AG04449 (cell line): ENCODE data around the gene POC1B.

Experiments
- CTCF ChIA-PET: fragments of 350-600 bp; formaldehyde crosslinking; extraction: SDS; loops from one replicate; lab custom pipeline; 2021; ENCODE audit warnings: antibody characterized with exemption; lab: Yijun Ruan, JAX
- POLR2A ChIA-PET: fragments of 400-600, 350-600 bp; formaldehyde crosslinking; extraction: SDS; loops from one replicate; lab custom pipeline; 2020; ENCODE audit warnings: antibody characterized with exemption, inconsistent platforms; lab: Yijun Ruan, JAX
- DNase-seq: peaks from one replicate; pipeline ENCODE4 v3.0.0-alpha.2; 2010; ENCODE audit warnings: low read depth, low spot score
- H3K4me3 ChIP-seq: 2 replicates; pipeline ENCODE4 v1.5.1; 2011; ENCODE audit warnings: low read depth, mild to moderate bottlenecking, control low read depth, low read length
- TF ChIP-seq, protein P1 (sequence below): IDR thresholded peaks from one replicate; pipeline ENCODE4 v1.5.1; 2011; ENCODE audit warnings: mild to moderate bottlenecking, moderate library complexity, low read length, control low read depth, inconsistent platforms; ENCODE audit not compliant: insufficient read depth; ENCODE audit errors: missing control alignments

POC1B gene

DNA sequence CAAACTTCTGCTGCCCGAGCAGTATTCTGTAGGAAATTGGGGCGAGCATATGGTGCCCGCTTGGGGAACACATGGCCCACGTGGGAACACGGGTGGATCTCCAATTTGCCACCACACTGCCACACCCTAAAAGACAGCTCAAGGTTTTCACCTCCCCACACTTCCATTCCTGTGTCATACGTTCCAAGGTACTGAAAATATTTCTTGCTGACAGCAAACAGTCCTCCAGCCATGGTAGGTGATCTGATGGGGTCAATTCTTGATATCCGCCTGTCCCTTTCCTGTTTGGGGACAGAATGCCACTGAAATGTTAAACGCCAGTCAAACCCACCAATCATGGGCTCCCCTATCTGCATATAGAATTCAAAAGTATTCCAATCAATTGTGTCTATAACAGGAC is 2.5 kb downstream of the POC1B start:
- no peak for DNase-seq
- TF ChIP-seq, protein P1, sequence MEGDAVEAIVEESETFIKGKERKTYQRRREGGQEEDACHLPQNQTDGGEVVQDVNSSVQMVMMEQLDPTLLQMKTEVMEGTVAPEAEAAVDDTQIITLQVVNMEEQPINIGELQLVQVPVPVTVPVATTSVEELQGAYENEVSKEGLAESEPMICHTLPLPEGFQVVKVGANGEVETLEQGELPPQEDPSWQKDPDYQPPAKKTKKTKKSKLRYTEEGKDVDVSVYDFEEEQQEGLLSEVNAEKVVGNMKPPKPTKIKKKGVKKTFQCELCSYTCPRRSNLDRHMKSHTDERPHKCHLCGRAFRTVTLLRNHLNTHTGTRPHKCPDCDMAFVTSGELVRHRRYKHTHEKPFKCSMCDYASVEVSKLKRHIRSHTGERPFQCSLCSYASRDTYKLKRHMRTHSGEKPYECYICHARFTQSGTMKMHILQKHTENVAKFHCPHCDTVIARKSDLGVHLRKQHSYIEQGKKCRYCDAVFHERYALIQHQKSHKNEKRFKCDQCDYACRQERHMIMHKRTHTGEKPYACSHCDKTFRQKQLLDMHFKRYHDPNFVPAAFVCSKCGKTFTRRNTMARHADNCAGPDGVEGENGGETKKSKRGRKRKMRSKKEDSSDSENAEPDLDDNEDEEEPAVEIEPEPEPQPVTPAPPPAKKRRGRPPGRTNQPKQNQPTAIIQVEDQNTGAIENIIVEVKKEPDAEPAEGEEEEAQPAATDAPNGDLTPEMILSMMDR = no peak
- CTCF ChIA-PET = interaction anchor here (1.0 to 12.4 kb wide), 8 partner anchors 10 to 504 kb away, joined by 3 to 265 read pairs (median 10); no protein-coding TSS in a partner anchor
- H3K4me3 ChIP-seq = peak overlapping the region; percentile 97
- POLR2A ChIA-PET = no interaction called here

DNA sequence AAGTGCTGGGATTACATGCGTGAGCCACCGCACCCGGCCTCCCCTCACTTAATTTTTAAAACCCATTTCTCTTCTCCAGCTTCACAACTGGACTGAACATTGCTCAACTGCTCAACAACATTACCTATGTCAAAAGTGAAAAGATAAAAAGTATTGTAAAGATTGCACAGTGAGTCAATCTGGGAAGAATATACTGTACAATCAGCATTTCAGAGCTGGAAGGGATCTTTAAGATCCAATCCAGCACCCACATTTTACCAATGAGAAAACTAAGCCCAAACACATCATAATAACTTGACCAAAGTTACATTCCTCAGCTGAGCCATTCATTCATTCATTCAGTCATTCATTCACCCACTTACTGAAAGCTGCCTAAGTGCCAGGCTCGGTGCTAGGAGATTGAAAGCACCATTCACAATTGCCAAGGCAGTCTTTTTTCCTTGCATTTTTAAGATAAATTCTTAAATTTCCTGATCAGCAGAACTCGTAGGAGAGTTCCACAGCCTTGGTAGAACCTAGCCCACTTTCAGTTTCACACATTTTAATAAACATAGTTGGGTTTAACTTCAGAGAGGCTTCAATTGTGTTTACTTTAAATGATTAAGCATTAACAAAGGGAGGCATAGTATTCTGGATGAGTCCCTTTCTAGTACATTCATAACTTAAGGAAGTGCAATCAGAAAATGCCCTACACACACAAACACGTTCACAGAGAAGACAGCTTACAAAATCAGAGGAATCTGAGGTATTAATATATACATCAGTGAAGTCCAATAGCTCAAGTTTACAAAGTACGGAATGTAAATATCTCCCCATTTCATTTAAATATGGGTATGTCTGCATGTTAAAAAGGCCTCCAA is 4.3 kb downstream of the POC1B start:
- POLR2A ChIA-PET = no interaction called here
- DNase-seq = no peak
- H3K4me3 ChIP-seq = no peak overlapping the region

DNA sequence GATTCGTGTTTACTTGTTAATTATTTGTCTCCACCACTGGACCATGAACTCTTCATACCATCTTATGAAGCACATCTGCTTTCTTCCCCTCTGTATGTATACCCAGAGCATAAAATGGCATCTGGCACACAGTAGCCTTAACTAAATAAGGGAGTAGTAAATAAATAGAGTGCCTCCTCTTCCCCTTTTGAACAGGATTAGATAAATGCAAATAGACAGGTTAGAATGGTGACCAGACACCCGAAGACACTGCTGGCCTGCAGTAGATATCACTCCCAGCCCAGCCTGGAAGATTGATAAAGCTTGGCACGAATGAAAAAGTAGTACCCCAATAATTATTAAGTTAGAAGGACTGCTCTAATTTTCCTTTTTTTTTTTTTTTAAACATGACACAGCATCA is 8.1 kb downstream of the POC1B start:
- DNase-seq = no peak
- CTCF ChIA-PET = interaction anchor here (0.8 to 2.4 kb wide), 6 partner anchors 8 to 501 kb away, joined by 3 to 11 read pairs (median 6); no protein-coding TSS in a partner anchor
- POLR2A ChIA-PET = no interaction called here
- TF ChIP-seq, protein P1 = no peak
- H3K4me3 ChIP-seq = no peak overlapping the region

More for the DNA sequence above, 4.3 kb downstream of the POC1B start:
- TF ChIP-seq, protein P1 = no peak
- CTCF ChIA-PET = interaction anchor here (1.0 to 12.4 kb wide), 11 partner anchors 8 to 528 kb away, joined by 3 to 265 read pairs (median 4); no protein-coding TSS in a partner anchor

DNA sequence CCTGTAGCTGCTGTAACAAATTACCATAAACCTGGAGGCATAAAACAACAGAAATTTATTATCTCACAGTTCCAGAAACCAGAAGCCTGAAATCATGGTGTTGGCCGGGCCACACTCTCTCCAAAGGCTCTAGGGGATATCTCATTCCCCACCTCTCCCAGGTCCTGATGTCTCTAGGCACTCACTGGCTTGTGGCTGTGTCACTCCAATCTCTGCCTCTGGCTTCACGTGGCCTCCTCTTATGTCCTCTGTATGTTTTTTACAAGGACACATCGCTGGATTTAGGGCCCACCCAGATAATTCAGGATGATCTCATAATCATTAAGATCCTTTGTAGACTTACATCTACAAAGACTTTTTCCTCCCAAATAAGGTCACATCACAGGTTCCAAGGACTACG is 9.2 kb downstream of the POC1B start:
- no peak overlapping the region for H3K4me3 ChIP-seq
- TF ChIP-seq, protein P1 = no peak
- ChIA-PET POLR2A (no interaction called here), CTCF (interaction anchor here (1.9 to 2.0 kb wide), 2 partner anchors 55 to 497 kb away, joined by 7 to 9 read pairs; no protein-coding TSS in a partner anchor)
- DNase-seq = no peak

DNA sequence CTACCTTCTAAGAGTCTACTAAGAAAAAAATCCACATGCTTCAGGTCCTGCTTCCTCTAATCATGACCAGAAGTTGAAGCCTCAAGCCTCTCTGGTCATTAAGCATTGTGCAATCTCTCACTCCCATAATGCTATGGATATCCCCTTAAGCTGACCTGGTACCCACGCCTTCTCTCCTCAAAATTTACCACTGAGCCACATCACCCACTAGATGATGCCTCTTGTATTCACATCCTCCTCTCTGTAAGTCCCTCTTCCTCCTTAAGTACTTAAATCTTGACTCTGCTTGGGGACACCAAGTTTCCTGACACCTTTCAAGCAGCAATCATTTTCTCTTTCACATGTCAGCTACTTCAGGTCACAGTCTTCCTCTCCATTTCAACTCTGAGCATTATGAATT is 11.1 kb downstream of the POC1B start:
- CTCF ChIA-PET = interaction anchor here (1.0 kb wide), 1 partner anchor 10 kb away, joined by 6 read pairs; the partner anchor contains the start of gene GALNT4
- no peak for DNase-seq

More for the DNA sequence above, 11.1 kb downstream of the POC1B start:
- no peak overlapping the region for H3K4me3 ChIP-seq
- TF ChIP-seq, protein P1 = no peak
- POLR2A ChIA-PET = no interaction called here
